Activated T-cell treated with anti-CD3 and anti-CD28 coated beads, Interleukin-2, amount 50 U/mL, for 72 hours (primary cell): Measurements from ENCODE around the gene POLD2. TPM values are rescaled to one million over a fixed set of nuclear protein-coding genes. Genes with fewer than 3 reads are reported as not detected.
"Not testable (repeated sequence)": the region's sequence is repeated elsewhere in the genome, so short reads cannot be mapped to it uniquely, and the experiment has no call there.

Source experiments
- ATAC-seq, 2 donors: fragments of 150-1000 bp; cut with Tn5 transposase; replicated peaks in 1 of 2; 2 replicates each; pipeline ENCODE4 v1.10.0; 2021; ENCODE audit warnings: moderate library complexity in 2 of 2, mild to moderate bottlenecking in 1 of 2
- DNase-seq, 2 donors: peaks; one replicate each; pipeline ENCODE4 v3.0.0; 2021 to 2022; ENCODE audit warnings: mixed read lengths in 1 of 2
- H3K27ac Mint-ChIP-seq: one replicate; pipeline ENCODE4 v1.8.0; 2022; ENCODE audit warnings: mild to moderate bottlenecking, moderate library complexity, mixed read lengths
- H3K27me3 Mint-ChIP-seq: one replicate; pipeline ENCODE4 v1.8.0; 2022; ENCODE audit warnings: low read depth, mixed read lengths
- H3K36me3 Mint-ChIP-seq, 2 donors: one replicate each; pipeline ENCODE4 v1.8.0; 2022; ENCODE audit warnings: mixed read lengths in 2 of 2, mild to moderate bottlenecking in 1 of 2; ENCODE audit not compliant: insufficient read depth in 2 of 2
- H3K4me1 Mint-ChIP-seq: one replicate; pipeline ENCODE4 v1.8.0; 2022; ENCODE audit warnings: low read depth, mixed read lengths
- H3K4me3 Mint-ChIP-seq, 2 donors: one replicate each; pipeline ENCODE4 v1.8.0; 2022; ENCODE audit warnings: mild to moderate bottlenecking in 2 of 2, mixed read lengths in 2 of 2, moderate library complexity in 2 of 2
- H3K9me3 Mint-ChIP-seq, 2 donors: one replicate each; pipeline ENCODE4 v1.8.0; 2022; ENCODE audit warnings: mixed read lengths in 2 of 2
- total RNA-seq, 2 donors: library from RNA; stranded (reverse); gene quantifications; one replicate each; pipeline ENCODE4 v1.2.3, GENCODE V29; 2022

POLD2 gene
- 100 to 1,000 TPM; 101 to 138 TPM for total RNA-seq

- no peaks in the 10 kb centered on the region for H3K27me3 Mint-ChIP-seq
- H3K36me3 Mint-ChIP-seq = peaks cover 2 to 18% of the 10 kb centered on the region in 2 donors
- DNase-seq (peak; percentile 98 to 100), ATAC-seq (peak; percentile 99)
- H3K4me1 Mint-ChIP-seq = peaks cover 42% of the 10 kb centered on the region
- peak within 1 kb of the TSS; percentile 66 for H3K27ac Mint-ChIP-seq
- H3K9me3 Mint-ChIP-seq = no peaks in the 10 kb centered on the region
- H3K4me3 Mint-ChIP-seq = peak within 1 kb of the TSS; percentile 87 to 92
Measured at GRCh38 chr7:44123190-44124003, at the start of gene POLD2. Gene POLD2, minus strand, starts transcription at chr7:44123548. Its CDS starts 1,495 bp downstream, at chr7:44122053.

- Mint-ChIP-seq H3K9me3 (no peaks in the 10 kb centered on the region), H3K4me3 (no peak overlapping the region), H3K27me3 (no peaks in the 10 kb centered on the region), H3K27ac (no peak overlapping the region), H3K4me1 (no peaks in the 10 kb centered on the region), H3K36me3 (no peaks in the 10 kb centered on the region)
- no peak for DNase-seq
- no peak for ATAC-seq
Measured at GRCh38 chr7:44172803-44173424, 49.6 kb upstream of the POLD2 start.

GRCh38 chr7:44172352-44172751 lies 49.0 kb upstream of the POLD2 start:
- DNase-seq (no peak), ATAC-seq (no peak)
- no peaks in the 10 kb centered on the region for H3K4me1 Mint-ChIP-seq
- H3K27me3 Mint-ChIP-seq = no peaks in the 10 kb centered on the region
- H3K4me3 Mint-ChIP-seq = no peak overlapping the region
- no peaks in the 10 kb centered on the region for H3K9me3 Mint-ChIP-seq
- no peaks in the 10 kb centered on the region for H3K36me3 Mint-ChIP-seq
- H3K27ac Mint-ChIP-seq = no peak overlapping the region

- not testable (repeated sequence) for ATAC-seq, H3K36me3 Mint-ChIP-seq, H3K9me3 Mint-ChIP-seq, H3K27me3 Mint-ChIP-seq, H3K27ac Mint-ChIP-seq, DNase-seq, H3K4me1 Mint-ChIP-seq, H3K4me3 Mint-ChIP-seq
Measured at GRCh38 chr7:44171901-44172300, 48.6 kb upstream of the POLD2 start.

GRCh38 chr7:44167920-44168319 lies 44.6 kb upstream of the POLD2 start:
- H3K9me3 Mint-ChIP-seq = no peaks in the 10 kb centered on the region
- H3K27me3 Mint-ChIP-seq = no peaks in the 10 kb centered on the region
- H3K36me3 Mint-ChIP-seq = no peaks in the 10 kb centered on the region
- no peaks in the 10 kb centered on the region for H3K4me1 Mint-ChIP-seq
- H3K27ac Mint-ChIP-seq = no peak overlapping the region
- ATAC-seq = no peak
- no peak overlapping the region for H3K4me3 Mint-ChIP-seq
- DNase-seq = no peak

DNA sequence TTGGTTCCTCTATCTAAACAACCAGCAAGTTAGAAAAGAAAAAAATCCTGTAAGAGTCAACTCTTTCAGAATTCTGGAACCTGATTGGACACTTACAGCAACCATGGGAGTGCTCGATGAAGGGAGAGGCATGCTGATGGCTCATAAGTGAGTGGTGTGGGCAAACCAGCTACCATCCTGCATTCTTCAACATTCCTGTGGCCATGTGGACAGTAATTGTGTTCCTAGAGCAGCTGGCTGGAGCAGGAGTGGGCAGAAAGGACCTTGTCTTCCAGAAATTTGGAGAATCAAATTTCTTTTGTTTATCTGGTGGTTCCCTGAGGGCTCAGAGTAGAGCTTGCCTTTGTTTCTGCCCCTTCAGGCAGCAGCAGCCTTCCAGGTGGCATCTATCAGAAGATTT lies 40.2 kb upstream of the POLD2 start:
- Mint-ChIP-seq H3K27me3 (no peaks in the 10 kb centered on the region), H3K4me1 (no peaks in the 10 kb centered on the region)

DNA sequence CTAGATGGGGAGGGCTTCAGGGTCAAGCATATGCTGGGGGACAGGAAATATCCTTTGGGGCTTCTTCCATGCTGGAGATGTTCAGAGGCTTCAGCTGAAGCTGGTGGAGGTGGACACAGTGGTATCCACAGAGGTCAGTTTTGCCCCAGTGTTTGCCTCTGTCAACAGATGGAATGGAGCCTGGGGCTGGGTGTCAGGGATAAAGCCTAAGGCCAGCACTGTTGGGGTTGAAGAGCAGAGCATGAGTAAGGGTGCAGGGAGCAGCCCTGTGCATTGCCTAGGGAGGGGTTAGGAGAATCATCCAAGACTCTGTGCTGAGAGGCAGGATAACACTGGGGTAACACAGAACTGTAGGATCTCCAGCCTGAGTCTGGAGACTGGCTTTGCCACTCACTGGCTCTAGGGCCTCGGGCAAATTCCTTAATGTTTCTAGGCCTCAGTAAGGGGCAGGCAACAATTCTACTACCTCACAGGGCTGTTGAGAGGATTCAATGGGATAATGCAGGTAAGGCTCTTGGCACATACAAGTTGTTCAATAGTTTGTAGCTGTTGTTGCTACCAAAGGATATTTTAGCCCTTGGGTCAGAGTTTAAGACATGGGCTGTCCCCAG lies 39.5 kb upstream of the POLD2 start:
- no peak overlapping the region for H3K27ac Mint-ChIP-seq
- no peaks in the 10 kb centered on the region for H3K9me3 Mint-ChIP-seq
- H3K4me1 Mint-ChIP-seq = no peaks in the 10 kb centered on the region
- no peaks in the 10 kb centered on the region for H3K27me3 Mint-ChIP-seq
- no peak overlapping the region for H3K4me3 Mint-ChIP-seq
- H3K36me3 Mint-ChIP-seq = no peaks in the 10 kb centered on the region
- DNase-seq (no peak), ATAC-seq (no peak)

More for the DNA sequence above, 40.2 kb upstream of the POLD2 start:
- H3K9me3 Mint-ChIP-seq = no peaks in the 10 kb centered on the region
- H3K27ac Mint-ChIP-seq = no peak overlapping the region
- no peaks in the 10 kb centered on the region for H3K36me3 Mint-ChIP-seq
- ATAC-seq (no peak), DNase-seq (no peak)
- no peak overlapping the region for H3K4me3 Mint-ChIP-seq

DNA sequence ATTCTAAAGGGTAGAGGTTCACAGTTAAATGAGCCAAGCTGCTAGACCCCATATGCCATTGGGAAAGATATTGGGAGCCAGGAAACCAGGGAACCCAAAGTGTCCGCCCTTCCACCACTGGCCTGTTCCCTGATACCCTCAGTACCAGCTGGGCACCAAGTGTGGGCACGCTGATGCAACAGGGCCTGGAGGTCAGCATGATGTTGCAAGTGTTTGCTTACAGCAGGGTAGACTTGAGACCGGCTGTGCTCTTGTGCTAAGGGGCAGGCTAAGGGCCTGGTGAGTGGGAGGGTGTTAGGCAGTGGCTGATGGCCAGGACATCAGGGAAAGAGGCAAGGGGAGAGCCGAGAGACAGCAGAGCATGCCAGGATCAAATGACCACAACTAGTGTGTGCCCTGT lies 38.8 kb upstream of the POLD2 start:
- DNase-seq (no peak), ATAC-seq (no peak)
- Mint-ChIP-seq H3K4me1 (no peaks in the 10 kb centered on the region), H3K27me3 (no peaks in the 10 kb centered on the region), H3K9me3 (no peaks in the 10 kb centered on the region), H3K4me3 (no peak overlapping the region), H3K27ac (no peak overlapping the region), H3K36me3 (no peaks in the 10 kb centered on the region)

DNA sequence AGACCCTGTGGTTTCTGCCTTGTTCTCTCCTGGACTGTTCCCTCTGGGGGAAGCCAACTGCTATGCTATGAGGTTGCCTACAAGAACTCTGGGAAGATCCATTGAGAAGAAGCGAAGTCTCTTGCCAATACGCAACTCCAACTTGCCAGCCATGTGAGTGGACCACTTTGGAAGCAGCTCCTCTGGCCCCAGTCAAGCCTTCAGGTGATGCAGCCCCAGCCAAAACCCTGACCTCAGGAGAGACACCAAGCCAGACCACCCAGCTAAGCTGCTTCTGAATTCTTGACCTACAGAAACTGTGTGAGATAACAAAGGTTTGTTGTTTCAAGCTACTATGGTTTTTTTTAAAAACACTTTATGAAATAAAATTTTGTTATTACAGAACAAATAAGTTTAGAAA lies 38.0 kb upstream of the POLD2 start:
- no peak for ATAC-seq
- DNase-seq = no peak
- Mint-ChIP-seq H3K27ac (no peak overlapping the region), H3K4me1 (no peaks in the 10 kb centered on the region), H3K4me3 (no peak overlapping the region), H3K9me3 (no peaks in the 10 kb centered on the region), H3K27me3 (no peaks in the 10 kb centered on the region), H3K36me3 (no peaks in the 10 kb centered on the region)

DNA sequence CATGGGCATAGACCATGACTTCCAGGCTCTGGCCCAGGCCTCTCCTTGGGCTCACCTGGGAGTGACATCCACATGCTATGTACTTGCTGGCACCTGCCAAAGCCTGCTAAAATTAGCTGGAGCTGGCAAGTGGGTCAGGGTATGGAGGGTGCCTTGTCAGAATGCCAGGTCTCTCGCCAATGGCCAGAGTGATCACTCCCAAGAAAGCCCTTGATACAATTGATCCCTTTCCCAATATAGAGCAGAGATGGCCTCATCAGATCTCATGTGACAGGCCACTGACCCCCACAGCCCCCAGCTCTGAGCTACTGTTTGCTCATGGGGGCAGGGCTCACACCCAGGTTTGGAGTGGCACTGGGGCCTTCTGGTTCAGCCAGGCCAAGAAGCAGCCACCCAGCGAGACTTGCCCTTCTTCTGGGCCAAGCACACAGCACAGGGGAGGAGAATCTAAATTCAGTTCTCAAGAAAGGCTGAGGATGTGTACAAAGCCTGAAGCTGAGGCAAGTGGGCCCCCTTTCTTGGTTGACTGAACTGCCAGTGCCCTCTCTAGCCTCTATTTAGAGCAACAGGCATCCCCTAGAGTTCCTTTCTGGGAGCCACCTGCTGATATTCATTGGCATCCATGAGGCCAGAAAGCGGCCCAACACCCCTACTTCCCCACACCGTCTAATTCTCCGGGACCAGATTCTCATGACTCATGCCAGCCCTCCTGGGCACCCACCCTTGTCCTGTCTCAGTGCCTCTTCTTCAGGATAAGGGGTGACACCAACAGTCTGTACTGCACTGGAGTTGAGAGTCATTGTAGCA lies 36.7 kb upstream of the POLD2 start:
- Mint-ChIP-seq H3K9me3 (no peaks in the 10 kb centered on the region), H3K27ac (no peak overlapping the region)
- no peak for ATAC-seq

DNA sequence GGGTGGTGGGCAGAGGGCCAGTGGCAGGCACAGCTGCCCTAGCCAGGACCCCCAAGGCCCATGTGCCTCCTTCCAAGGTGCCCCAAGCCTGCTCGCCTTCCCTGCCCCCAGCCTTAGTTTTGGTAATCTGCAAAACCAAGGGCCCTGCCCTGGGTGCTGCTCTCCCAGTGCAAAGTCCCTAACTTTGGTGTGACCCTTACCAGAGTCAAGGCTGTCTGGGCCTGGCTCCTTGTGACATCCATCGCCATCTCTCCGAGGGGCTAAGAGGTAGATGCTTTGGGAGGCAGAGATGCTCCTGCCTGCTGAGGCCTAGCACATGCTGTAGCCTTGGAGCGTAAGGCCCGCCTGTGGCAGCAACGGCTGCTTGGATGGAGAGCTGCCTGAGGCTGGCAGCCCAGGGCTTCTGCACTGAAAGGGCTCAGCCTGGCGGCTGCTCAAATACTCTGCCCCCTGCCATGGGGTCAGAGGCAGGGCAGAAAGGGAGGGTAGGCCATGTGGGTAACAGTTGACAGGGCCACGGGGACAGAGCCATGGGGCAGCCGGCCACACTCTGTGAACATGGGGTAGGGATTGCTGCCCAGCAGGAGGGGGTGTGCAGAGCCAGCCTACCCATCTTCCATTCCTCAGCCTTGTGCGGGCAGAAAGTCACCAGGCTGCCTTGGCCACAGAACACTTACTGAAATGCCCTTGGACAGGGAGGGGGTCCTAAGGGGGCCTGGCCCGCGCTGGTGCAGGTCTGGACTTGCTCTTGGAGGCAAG lies 35.7 kb upstream of the POLD2 start:
- no peaks in the 10 kb centered on the region for H3K4me1 Mint-ChIP-seq
- H3K27me3 Mint-ChIP-seq = no peaks in the 10 kb centered on the region
- H3K4me3 Mint-ChIP-seq = no peak overlapping the region
- ATAC-seq (no peak), DNase-seq (no peak)
- H3K27ac Mint-ChIP-seq = no peak overlapping the region
- H3K36me3 Mint-ChIP-seq = no peaks in the 10 kb centered on the region
- H3K9me3 Mint-ChIP-seq = no peaks in the 10 kb centered on the region

More for the DNA sequence above, 36.7 kb upstream of the POLD2 start:
- Mint-ChIP-seq H3K4me1 (no peaks in the 10 kb centered on the region), H3K36me3 (no peaks in the 10 kb centered on the region), H3K27me3 (no peaks in the 10 kb centered on the region), H3K4me3 (no peak overlapping the region)
- DNase-seq = no peak

DNA sequence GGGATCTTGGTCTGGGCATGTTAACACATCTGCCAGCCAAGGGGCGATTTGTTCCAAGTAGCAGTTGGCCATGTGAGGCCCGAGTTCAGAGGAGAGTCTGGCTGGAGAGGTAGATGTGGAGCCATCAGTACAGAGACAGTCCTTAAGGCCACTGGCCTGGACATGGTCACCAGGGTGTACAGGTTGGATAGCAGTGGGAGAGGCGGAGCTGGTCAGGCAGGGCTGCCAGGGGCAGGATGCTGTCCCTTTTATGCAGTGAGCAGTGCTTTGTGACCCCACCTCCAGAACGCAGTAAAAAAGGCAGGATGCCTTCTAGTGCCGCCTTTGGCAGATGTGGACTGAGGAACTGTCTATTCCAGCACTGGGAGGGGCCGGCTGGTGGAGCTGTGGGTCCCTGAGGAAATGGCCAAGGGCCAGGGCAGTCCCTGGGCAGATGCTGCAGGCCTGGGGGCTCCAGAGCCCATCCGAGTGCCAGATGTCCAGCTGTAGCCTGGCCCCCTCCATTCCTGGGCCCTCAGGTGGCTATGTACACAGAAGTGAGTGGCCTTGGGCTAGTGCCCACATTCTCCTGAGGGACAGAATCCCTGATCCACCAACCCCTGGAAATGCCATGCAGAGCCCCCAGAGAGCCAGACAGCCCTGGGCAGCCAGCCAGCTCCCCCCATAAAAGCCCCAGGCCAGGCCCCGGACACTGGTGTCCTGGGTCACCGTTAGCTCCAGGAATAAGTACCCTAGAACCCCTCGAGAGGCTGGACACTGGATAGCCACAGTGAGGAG lies 34.9 kb upstream of the POLD2 start:
- Mint-ChIP-seq H3K9me3 (no peaks in the 10 kb centered on the region), H3K4me3 (no peak overlapping the region), H3K36me3 (no peaks in the 10 kb centered on the region), H3K4me1 (no peaks in the 10 kb centered on the region), H3K27ac (no peak overlapping the region), H3K27me3 (no peaks in the 10 kb centered on the region)
- DNase-seq (no peak), ATAC-seq (no peak)
